ENCODE results near the gene REX1BD.

Gene REX1BD

GRCh38 chr19:18603958-18604819 is 15.6 kb downstream of the REX1BD start:
- no peak for DNase-seq

DNA sequence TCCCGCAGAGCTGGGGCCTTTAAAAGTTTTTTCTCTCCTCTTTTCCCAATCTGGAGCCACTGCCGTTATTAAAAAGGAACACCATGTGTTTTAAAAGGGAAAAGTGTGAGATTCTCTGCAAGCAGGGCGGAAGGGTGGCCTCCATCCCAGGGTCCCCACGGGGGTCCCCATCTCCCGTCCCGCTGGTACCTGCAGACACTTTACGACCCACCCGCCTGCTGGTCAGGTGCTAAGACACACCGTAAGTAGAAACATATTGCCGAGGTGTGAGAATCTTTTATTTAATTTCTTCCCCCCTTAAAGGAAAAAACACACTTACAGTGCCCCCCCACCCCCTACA is 16.2 kb downstream of the REX1BD start:
- no peak for DNase-seq

- no peak for DNase-seq
Observed at GRCh38 chr19:18605196-18605545, 16.6 kb downstream of the REX1BD start.

DNA sequence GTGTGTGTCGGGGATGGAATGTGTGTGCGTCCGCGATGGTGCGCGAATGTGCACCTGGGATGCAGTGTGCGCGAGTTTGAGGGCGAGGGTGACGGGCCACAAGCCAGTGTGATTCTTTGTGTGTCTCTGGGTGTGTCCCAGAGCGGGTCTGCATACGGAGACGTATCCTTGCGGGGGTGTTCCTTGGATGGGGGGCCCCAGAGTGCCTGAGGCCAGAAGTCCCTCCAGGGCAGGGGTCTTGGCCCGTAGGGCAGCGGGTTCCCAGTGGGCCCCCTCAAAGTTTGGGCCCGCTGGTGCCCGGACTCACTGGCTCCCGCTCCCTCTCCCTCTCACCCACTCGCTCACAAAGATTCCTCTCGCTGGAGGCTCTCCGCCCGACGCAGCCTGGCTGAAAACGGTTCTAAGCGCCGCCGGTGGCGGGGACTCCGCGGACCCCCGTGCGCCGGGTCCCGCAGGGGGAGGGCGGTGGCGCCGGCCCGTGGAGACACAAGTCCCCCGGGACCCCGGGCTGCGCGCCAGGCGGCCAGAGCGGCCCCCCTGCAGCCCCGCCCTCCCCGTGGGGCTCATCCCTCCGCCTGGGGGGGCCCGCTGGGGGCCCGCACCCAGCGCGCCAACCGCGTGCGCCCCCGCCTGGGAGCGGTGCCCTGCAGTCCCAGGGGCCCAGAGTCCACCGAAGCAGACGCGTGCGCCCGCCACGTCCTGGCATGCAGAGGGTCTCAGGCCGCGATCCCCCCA is 17.1 kb downstream of the REX1BD start:
- no peak for DNase-seq

DNA sequence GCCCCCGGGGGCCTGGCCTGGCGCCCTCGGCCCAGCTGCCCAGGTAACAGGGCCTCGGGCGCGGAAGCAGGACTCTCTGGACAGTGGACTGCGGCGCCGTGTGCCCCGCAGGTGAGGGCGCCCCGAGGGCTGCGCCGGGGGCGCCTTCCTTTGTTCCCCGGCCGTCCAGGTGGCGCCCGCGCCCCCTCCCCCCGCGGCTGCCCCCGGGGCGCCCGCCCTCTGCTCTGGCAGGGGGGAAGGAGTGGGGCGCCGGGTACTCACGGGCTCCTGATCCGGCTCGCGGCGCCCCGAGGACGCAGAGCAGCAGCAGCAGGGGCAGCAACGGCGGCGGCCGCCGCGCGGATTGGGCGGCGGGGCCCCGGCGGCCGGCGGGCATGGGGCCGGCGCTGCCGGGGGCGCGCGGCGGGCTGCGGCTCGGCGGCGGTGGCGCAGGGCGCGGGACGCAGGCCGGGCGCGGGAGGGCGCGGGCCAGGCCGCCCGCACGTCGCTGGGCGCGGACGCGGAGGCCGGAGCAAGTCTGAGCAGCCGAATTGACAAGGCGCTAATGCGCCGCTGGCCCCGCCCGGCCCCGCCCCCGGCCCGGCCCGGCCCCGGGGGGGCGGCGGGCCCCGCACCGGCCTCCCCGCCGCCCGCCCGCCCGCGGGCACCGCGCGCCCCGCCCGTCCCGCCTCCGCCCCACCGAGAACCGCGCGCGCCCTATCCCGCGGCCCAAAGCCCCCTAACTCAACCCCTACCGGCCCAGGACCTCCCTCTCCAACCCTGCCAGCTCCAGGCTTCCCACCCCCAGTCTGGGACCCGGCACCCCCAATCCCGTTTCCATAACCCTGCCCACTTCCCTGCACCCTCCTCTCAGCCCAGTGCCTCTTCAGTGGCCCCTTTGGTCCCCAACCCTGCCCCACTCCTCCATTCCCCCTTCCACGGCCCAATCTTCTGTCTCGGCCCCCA is 18.0 kb downstream of the REX1BD start, which contains the start of gene CRLF1:
TSS of gene CRLF1 (minus strand) at position 519 of the 945 bp plus-strand sequence. CDS start at position 376, 143 bp downstream.
- DNase-seq: no peak

GRCh38 chr19:18607226-18608101 is 18.9 kb downstream of the REX1BD start:
- DNase-seq: no peak

DNA sequence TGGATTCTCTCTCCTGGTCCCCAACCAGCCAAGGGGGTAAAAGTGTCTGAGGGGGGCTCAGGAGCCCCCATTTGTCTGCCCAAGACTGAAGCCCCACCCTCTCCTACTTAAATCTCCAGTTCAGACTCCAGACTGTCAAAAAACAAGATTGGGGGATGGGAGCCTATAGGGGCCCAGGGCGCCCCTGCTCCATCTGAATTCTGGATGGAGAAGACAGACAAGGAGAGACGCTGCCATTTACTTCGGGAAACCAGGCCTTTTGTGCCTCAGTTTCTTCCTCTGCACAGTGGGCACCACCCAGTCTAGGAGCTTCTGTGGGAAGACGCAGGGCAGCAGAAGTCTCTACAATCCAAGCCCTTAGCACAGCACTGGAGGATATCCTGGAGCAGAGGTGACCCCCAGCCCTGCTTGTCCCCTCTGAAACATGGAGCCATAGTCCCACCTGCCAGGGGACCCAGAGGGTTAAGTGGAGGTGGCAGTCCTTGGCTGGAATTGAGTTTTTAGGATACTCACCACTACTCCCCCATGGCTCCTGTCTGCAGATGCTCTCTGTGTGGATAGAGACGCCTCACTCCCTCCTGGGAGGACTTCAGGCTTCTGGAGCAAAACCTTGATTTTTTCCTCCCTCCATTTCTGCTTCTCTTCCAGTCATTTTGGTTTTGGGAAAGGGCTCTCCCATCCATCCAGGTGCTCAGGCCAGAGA is 19.7 kb downstream of the REX1BD start:
- DNase-seq: no peak

DNA sequence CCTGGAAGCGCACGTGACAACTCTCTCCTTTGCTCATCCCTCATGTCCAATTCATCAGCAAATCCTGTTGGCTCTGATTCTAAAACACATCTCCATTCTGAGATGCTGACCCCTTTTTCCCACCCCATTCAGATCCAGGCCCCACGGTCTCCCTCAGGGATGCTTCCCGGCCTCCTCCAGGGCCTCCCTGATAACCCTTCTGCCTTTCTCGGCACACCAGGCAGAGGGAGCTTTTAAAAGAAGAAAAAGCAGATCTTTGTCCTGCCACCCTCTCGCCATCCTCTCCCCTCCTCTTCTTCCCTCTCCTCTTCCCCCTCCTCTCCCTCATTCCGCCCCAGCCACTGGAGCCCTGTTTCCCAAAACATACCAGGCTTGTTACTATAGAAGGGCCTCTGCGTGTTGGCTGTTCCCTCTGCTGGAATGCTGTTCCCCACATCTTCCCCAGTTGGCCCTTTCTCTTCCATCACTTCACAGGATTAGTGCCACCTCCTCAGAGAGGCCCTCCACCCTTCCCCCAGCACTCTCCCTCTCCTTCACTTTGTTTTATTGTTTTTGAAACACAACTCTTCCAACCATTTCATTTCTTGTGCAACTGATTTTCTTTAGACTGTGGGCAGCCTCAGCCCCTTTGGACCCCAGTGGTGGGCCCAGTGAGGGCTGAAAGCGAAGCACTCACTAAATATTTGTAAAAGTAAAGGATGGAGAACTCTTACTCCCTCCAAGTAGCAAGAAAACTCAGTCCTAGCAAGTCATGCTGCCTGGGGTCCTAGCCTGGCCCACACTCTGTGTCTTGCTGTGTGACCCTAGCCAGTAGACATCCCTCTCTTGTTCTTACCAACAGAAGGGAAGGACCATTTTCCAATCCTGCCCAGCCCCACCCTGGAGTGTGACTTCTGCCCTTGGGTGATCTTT is 20.5 kb downstream of the REX1BD start:
- DNase-seq: no peak

DNA sequence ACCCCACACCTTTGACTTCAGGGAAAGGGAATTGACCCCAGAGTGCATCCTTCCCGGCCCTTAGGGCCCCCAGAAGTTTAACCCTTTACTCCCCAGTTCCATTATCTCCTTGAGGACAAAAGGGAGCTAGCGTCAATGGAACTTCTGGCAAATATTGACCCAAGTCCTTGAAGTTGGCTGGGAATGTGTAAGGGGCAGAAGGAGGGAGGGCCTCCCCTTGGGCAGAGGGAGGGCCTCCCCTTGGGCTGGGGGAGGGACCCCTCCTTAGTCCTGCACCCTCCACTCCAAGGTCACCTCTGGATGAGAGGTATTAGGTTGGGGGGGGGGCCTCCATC is 21.1 kb downstream of the REX1BD start:
- DNase-seq: no peak

- DNase-seq: no peak
Observed at GRCh38 chr19:18610245-18610555, 21.6 kb downstream of the REX1BD start.

DNA sequence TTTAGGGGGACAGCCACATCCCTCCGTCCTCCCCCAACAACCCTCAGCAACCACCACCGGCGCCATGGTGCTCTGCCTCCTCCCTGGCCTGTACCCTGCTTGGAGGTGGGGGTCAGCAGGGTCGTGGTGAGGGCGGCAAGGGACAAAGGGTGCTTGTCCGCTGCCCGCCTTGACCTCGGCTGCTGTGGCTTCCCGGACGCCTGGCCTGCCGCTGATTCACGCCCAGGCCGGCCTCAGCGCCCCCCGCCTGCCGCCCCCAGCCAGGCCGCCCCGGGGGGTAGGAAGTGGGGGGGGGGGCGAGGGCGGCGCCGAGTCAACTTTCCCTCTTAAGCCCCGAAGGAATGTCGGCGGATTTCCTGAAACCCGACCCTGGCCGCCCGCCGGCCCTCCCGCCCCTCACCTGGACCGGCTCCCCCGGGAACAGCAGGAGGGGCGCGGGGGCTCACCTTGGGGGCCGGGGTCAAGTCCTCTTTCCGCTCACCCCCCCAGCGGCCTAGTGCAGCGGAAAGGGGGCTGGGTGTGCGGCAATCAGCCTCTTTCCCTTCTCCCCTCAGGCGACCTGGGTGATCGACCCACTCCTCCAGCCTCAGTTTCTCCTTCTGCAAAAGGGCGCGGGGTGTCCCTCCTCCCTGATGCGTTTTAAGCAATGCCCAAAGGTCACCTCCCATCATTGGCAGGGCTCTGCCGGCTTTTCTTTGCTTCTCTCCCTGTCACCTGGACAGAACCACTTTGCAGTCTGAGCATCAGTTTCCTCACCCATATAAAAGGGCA is 22.1 kb downstream of the REX1BD start:
- DNase-seq: no peak

- no peak for DNase-seq
Observed at GRCh38 chr19:18611327-18612050, 22.9 kb downstream of the REX1BD start.

- DNase-seq: no peak
Observed at GRCh38 chr19:18612051-18612771, 23.6 kb downstream of the REX1BD start.

DNA sequence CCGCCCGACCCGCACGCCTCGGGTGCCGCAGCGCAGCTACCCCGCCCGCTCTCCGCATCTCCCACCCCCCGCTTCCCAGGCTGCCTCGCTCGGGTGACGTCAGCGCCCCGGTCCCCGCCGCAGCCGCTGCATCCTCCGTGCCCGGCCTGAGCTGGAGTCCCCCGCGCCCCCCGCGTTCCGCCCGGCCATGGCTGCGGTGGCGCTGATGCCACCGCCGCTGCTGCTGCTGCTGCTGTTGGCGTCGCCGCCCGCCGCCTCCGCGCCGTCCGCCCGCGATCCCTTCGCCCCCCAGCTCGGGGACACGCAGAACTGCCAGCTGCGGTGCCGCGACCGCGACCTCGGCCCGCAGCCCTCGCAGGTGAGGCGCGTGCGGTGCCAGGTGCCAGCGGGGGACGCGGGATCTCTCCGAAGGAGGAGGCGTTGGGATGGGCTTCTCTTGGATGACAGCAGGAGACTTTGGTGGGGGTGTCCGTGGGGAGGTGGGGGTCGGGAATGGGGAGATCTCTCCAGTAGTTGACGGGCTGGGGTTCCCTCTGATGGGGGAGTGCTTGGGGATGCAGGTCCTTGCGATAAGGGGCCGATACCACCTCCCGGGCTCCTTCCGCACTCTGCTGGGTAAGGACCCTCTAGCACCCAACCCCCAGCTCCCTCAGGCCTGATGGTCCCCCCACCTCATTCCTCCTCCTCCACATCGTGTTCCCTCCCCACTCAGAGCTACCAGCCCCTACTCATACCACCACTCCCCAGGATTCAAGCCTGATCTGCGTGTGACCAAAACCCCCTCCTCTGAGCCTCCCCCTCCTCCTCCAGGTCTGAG is 24.4 kb downstream of the REX1BD start, which contains the start of gene TMEM59L:
TSS of gene TMEM59L (plus strand) at position 99 of the 817 bp plus-strand sequence. CDS start at position 188, 89 bp downstream.
- no peak for DNase-seq

DNA sequence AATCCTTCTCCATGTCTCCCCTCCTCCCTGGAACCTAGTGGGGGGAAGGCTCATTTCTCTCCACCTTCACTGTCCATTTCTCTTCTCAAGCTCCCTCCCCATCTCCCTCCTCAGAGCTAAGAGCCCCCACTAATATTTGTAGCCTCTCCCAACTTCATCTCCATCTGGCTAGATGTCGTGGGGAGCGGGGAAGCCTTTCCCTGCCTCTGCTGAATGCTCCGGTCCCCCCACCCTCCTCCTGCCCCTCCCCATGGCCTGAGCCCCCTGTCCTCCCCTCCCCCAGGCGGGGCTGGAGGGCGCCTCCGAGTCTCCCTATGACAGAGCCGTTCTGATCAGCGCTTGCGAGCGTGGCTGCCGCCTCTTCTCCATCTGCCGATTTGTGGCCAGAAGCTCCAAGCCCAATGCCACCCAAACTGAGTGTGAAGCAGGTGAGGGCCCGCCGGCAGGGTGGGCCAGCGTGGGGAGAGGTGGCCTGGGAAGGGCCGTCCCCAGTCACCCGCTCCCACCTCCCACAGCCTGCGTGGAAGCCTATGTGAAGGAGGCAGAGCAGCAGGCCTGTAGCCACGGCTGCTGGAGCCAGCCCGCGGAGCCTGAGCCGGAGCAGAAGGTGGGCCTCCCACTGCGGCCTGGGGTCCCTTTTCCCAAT is 25.1 kb downstream of the REX1BD start:
- no peak for DNase-seq

DNA sequence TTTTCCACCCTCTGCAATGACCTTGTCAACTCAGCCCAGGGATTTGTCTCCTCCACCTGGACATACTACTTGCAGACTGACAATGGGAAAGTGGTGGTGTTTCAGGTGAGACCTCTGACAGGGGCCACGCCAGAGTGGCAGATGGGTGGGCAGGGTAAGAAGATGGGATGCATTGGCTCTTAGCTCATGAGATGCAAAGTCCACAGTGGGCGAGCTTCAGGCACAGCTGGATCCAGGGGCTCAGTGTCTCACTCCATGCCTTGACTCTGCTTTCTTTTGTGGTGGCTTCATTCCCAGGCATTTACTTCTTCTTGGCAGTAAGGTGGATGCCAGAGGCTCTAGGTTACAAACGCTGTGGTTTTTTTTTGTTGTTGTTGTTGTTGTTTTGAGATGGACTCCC is 27.4 kb downstream of the REX1BD start:
- no peak for DNase-seq

DNA sequence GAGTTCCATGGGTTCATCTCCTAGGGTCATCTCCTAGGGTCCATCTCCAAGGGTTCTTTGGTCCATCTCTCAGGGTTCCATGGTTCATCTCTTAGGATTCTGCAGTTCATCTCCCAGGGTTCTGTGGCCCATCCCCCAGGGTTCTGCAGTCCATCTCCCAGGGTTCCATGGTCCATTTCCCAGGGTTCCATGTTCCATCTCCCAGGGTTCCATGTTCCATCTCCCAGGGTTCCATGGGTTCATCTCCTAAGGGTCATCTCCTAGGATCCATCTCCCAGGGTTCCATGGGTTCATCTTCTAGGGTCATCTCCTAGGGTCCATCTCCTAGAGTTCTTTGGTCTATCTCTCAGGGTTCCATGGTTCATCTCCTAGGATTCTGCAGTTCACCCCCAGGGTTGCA is 29.0 kb downstream of the REX1BD start:
- DNase-seq: no peak

All from activated T-cell treated with anti-CD3 and anti-CD28 coated beads, Interleukin-2, amount 50 U/mL, for 48 hours (primary cell).